Bone marrow (tissue), 2 donors: Measurements from ENCODE around the gene TAF11L7.
"Not testable (repeated sequence)": the region's sequence is repeated elsewhere in the genome, so short reads cannot be mapped to it uniquely, and the experiment has no call there.

ENCODE experiments used
- DNase-seq, 2 donors: peaks; one replicate each; lab custom pipeline; 2025; lab: John Stamatoyannopoulos, UW

Gene TAF11L7

DNA sequence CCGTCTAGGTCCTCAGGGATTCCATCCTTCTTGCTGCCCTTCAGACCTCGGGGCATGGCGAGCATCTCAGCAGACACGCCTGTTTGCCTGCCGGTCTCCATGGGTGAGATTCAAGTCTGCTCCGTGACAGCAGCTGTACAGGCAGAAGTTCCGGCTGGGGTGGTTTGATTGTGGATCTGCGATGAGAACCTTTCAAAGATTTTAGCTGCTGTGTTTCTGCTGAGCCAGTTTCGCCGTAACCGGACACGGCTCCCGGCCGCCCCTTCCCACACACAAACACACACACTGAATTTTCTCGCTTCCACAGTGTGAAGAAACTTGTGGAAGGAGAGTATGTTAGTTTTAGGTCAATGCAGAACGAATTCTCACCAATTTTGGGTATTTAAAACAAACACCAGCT is at the start of gene TAF11L7:
Gene TAF11L7 (minus strand): TSS at position 101 of the 400 bp plus-strand sequence.
- not testable (repeated sequence) for DNase-seq

DNA sequence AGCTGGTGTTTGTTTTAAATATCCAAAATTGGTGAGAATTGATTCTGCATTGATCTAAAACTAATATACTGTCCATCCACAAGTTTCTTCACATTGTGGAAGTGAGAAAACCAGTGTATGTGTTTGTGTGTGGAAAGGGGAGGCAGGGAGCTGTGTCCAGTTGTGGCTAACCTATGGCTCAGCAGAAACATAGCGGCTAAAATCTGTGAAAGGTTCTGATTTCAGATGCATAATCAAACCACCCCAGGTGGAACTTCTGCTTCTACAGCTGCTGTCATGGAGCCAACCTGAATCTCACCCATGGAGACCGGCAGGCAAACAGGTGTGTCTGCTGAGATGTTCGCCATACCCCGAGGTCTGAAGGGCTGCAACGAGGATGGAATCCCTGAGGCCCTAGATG is 48.6 kb upstream of the TAF11L7 start, which contains the start of gene TAF11L14:
Gene TAF11L14 (plus strand): TSS at position 301 of the 400 bp plus-strand sequence.
- DNase-seq: no peak

DNA sequence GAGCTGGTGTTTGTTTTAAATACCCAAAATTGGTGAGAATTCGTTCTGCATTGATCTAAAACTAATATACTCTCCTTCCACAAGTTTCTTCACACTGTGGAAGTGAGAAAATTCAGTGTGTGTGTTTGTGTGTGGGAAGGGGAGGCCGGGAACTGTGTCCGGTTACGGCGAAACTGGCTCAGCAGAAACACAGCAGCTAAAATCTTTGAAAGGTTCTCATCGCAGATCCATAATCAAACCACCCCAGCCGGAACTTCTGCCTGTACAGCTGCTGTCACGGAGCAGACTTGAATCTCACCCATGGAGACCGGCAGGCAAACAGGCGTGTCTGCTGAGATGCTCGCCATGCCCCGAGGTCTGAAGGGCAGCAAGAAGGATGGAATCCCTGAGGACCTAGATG is 46.2 kb upstream of the TAF11L7 start, which contains the start of gene TAF11L13:
Gene TAF11L13 (plus strand): TSS at position 301 of the 400 bp plus-strand sequence.
- DNase-seq: not testable (repeated sequence)

DNA sequence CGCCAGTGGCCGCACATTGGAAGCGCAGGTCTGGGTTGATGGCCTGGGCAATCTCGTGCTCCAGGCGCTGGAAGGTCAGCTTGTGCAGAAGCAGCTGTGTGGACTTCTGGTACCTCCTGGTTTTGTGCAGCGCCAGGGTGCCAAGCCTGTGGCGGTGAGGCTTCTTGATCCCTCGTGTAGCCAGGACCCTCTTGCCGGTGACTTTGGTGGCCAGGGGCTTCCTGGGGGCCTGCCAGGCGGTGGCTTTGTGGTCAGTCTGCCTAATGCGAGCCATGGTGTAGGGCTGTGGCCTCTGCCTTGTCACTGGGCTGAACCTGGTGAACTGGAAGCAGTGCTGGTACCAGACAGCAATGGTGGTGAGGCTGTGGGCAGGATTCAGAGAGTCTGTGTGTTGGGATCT is 40.1 kb upstream of the TAF11L7 start:
- no peak for DNase-seq

DNA sequence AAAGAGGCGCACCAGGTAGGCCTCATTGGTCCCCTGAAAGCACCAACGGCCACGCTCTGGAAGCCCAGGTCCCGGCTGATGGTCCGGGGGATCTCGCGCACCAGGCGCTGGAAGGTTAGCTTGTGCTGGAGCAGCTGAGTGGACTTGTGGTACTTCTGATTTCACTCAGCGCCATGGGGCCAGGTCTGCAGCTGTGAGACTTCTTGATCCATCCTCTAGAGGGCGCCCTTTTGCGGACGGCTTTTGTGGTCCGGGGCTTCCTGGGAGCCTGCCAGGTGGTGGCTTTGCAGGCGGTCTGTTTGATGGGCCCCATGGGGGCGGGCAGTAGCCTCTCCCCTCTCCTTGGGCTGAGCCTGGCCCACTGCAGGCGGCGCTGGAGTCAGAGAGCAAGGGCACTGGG is 35.1 kb upstream of the TAF11L7 start:
- DNase-seq: no peak

DNA sequence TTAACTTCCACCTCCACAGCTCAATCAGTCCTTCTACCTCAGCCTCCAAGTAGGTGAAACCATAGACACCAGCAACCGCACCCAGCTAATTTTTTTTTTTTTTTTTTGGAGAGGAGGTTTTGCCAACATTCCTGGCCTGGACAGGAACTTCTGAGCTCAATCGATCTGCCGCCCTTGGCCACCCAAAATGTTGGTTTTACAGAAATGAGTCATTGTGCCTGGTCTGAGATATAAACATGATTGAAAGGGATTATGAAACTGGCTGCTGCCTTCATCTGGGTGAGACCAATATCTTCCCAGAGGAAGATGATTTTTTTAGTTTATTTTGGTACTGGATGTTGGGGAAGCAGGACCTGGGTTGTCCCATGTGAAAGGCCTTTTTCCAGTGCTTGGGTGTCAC is 33.8 kb upstream of the TAF11L7 start:
- DNase-seq: no peak

DNA sequence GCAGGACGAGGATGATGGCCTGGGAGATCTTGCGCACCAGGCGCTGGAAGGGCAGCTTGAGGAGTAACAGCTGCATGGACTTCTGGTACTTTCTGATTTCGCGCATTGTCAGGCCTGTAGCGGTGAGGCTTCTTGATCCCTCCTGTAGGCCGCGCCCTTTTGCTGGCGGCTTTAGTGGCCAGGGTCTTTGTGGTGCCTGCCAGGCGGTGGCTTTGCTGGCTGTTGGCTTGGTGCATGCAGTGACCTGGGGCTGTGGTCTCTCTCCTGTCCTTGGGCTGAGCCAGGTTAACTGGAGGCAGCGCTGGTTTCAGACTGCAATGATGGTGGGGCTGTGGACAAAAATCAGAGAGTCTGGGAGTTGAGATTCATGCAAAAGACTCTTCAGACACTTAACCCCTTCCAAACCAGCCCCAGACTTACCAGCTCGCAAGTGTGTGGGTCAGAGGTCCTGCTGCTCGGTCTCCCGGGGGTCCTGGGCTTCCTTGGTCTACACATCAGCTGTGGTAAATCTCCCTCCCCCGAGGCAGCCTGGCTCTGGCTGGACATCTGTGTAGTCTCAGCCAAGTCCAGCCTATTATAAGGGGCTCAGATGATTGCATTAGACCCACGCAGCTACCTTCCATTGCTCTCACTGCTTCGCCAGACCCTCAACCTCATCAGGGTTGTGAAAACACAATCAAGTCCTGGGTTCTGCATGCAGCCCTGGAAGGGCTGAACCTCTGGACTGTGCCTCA is 29.5 kb upstream of the TAF11L7 start:
- no peak for DNase-seq

DNA sequence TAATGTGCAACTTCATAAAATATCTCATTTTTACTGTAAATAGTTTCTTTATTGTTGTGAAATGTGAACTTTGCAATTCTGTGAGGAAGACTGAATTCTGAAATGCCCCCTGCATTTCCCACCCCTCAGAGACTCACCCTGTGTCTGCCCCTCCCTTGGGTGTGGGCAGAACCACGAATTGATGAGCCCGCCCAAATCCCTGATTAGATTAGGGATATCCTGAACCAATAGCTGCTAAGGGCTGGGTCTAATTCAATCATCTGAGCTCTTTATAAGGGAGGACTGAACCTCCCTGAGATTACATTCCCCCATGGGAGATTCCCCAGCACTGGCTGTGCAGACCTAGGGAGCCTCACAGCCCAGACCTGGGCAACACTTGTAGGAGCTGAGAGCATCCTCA is 24.5 kb upstream of the TAF11L7 start, which contains the start of gene TAF11L12:
Gene TAF11L12 (plus strand): TSS at position 301 of the 400 bp plus-strand sequence.
- DNase-seq: not testable (repeated sequence)

DNA sequence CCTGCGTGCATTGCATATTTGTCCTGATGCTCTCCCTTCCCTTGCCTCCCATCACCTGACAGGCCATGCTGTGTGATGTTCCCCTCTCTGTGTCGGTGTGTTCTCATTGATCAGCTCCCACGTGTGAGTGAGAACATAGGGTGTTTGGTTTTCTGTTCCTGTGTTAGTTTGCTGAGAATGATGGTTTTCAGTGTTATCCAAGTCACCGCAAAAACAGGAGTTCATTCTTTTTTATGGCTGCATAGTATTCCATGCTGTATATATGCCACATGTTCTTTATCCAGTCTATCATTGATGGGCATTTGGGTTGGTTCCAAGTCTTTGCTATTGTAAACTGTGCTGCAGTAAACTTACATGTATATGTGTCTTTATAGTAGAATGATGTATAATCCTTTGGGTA is 21.9 kb upstream of the TAF11L7 start:
- DNase-seq: not testable (repeated sequence)

DNA sequence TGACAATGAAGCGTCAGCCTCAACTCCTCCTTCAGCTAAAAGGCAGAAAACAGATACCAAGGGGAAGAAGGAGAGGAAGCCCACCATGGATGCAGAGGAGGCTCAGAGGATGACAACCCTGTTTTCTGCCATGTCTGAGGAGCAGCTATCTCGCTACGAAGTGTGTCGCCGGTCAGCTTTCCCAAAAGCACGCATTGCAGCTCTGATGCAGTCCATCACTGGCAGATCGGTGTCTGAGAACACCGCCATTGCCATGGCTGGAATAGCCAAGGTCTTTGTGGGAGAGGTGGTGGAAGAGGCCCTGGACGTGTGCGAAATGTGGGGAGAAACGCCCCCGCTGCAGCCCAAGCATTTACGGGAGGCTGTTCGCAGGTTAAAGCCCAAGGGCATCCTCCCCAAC is 19.4 kb upstream of the TAF11L7 start:
- no peak for DNase-seq

DNA sequence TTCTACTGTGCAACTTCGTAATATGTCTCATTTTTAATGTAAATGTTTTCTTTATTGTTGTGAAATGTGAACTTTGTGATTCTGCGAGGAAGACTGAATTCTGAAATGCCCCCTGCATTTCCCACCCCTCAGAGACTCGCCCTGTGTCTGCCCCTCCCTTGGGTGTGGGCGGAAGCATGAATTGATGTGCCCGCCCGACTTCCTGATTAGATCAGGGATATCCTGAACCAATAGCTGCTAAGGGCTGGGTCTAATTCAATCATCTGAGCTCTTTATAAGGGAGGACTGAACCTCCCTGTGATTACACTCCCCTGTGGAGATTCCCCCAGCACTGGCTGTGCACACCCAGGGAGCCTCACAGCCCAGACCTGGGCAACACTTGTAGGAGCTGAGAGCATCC is 18.3 kb upstream of the TAF11L7 start, which contains the start of gene TAF11L11:
Gene TAF11L11 (plus strand): TSS at position 304 of the 400 bp plus-strand sequence.
- DNase-seq: not testable (repeated sequence)

DNA sequence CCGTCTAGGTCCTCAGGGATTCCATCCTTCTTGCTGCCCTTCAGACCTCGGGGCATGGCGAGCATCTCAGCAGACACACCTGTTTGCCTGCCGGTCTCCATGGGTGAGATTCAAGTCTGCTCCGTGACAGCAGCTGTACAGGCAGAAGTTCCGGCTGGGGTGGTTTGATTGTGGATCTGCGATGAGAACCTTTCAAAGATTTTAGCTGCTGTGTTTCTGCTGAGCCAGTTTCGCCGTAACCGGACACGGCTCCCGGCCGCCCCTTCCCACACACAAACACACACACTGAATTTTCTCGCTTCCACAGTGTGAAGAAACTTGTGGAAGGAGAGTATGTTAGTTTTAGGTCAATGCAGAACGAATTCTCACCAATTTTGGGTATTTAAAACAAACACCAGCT is 12.2 kb upstream of the TAF11L7 start, which contains the start of gene TAF11L10:
Gene TAF11L10 (minus strand): TSS at position 101 of the 400 bp plus-strand sequence.
- DNase-seq: not testable (repeated sequence)

DNA sequence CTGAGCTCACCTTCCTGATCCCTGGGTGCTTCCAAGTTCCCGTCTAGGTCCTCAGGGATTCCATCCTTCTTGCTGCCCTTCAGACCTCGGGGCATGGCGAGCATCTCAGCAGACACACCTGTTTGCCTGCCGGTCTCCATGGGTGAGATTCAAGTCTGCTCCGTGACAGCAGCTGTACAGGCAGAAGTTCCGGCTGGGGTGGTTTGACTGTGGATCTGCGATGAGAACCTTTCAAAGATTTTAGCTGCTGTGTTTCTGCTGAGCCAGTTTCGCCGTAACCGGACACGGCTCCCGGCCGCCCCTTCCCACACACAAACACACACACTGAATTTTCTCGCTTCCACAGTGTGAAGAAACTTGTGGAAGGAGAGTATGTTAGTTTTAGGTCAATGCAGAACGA is 8.7 kb upstream of the TAF11L7 start, which contains the start of gene TAF11L9:
Gene TAF11L9 (minus strand): TSS at position 140 of the 400 bp plus-strand sequence.
- not testable (repeated sequence) for DNase-seq

DNA sequence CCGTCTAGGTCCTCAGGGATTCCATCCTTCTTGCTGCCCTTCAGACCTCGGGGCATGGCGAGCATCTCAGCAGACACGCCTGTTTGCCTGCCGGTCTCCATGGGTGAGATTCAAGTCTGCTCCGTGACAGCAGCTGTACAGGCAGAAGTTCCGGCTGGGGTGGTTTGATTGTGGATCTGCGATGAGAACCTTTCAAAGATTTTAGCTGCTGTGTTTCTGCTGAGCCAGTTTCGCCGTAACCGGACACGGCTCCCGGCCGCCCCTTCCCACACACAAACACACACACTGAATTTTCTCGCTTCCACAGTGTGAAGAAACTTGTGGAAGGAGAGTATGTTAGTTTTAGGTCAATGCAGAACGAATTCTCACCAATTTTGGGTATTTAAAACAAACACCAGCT is 5.3 kb upstream of the TAF11L7 start, which contains the start of gene TAF11L8:
Gene TAF11L8 (minus strand): TSS at position 101 of the 400 bp plus-strand sequence.
- not testable (repeated sequence) for DNase-seq
